ENCODE results near the gene BMP2K.

The BMP2K gene

GRCh38 chr4:78776079-78776728 is at the start of gene BMP2K:
TSS of gene BMP2K (plus strand) at chr4:78776350. CDS start at chr4:78776544, 194 bp downstream.
- peak; percentile 85 for ATAC-seq
- H3K27ac Mint-ChIP-seq, result peak within 1 kb of the TSS; percentile 91

GRCh38 chr4:78726546-78726945 is 49.6 kb upstream of the BMP2K start:
- no peaks in the 10 kb centered on the region for H3K36me3 Mint-ChIP-seq
- DNase-seq (ENCODE audit: low spot score in 2 of 2) (no peak), ATAC-seq (no peak)
- no peaks in the 10 kb centered on the region for H3K9me3 Mint-ChIP-seq
- no peak overlapping the region for H3K4me3 Mint-ChIP-seq
- H3K4me1 Mint-ChIP-seq, result no peaks in the 10 kb centered on the region
- no peak overlapping the region for H3K27ac Mint-ChIP-seq

More at GRCh38 chr4:78776079-78776728, at the start of gene BMP2K:
- peaks cover 6% of the 10 kb centered on the region for H3K4me1 Mint-ChIP-seq
- DNase-seq (ENCODE audit: low spot score in 2 of 2), result peak in 1 of 2 donors; percentile 76
- H3K4me3 Mint-ChIP-seq, result peak within 1 kb of the TSS; percentile 89
- H3K36me3 Mint-ChIP-seq, result peaks cover 15% of the 10 kb centered on the region
- H3K9me3 Mint-ChIP-seq, result no peaks in the 10 kb centered on the region

GRCh38 chr4:78732332-78733104 is 43.6 kb upstream of the BMP2K start:
- ATAC-seq, result no peak
- Mint-ChIP-seq H3K9me3 (no peaks in the 10 kb centered on the region), H3K36me3 (no peaks in the 10 kb centered on the region), H3K27ac (no peak overlapping the region), H3K4me3 (no peak overlapping the region), H3K4me1 (peaks cover 4% of the 10 kb centered on the region)
- no peak for DNase-seq (ENCODE audit: low spot score in 2 of 2)

GRCh38 chr4:78734441-78735162 is 41.5 kb upstream of the BMP2K start:
- no peak overlapping the region for H3K27ac Mint-ChIP-seq
- H3K9me3 Mint-ChIP-seq, result no peaks in the 10 kb centered on the region

GRCh38 chr4:78735697-78736096 is 40.5 kb upstream of the BMP2K start:
- Mint-ChIP-seq H3K9me3 (no peaks in the 10 kb centered on the region), H3K4me1 (peaks cover 6% of the 10 kb centered on the region), H3K27ac (no peak overlapping the region), H3K36me3 (no peaks in the 10 kb centered on the region), H3K4me3 (no peak overlapping the region)
- peak; percentile 13 for ATAC-seq
- DNase-seq (ENCODE audit: low spot score in 2 of 2), result no peak

More at GRCh38 chr4:78734441-78735162, 41.5 kb upstream of the BMP2K start:
- Mint-ChIP-seq H3K4me1 (peaks cover 6% of the 10 kb centered on the region), H3K4me3 (no peak overlapping the region), H3K36me3 (no peaks in the 10 kb centered on the region)
- no peak for ATAC-seq
- no peak for DNase-seq (ENCODE audit: low spot score in 2 of 2)

GRCh38 chr4:78737035-78737434 is 39.1 kb upstream of the BMP2K start:
- ATAC-seq (no peak), DNase-seq (ENCODE audit: low spot score in 2 of 2) (no peak)
- H3K4me1 Mint-ChIP-seq, result peaks cover 6% of the 10 kb centered on the region
- no peaks in the 10 kb centered on the region for H3K36me3 Mint-ChIP-seq
- H3K9me3 Mint-ChIP-seq, result no peaks in the 10 kb centered on the region
- H3K4me3 Mint-ChIP-seq, result no peak overlapping the region
- peak overlapping the region; percentile 51 for H3K27ac Mint-ChIP-seq

- Mint-ChIP-seq H3K9me3 (no peaks in the 10 kb centered on the region), H3K36me3 (no peaks in the 10 kb centered on the region), H3K4me1 (peaks cover 6% of the 10 kb centered on the region), H3K27ac (no peak overlapping the region), H3K4me3 (no peak overlapping the region)
- ATAC-seq (no peak), DNase-seq (ENCODE audit: low spot score in 2 of 2) (no peak)
These were observed 38.2 kb upstream of the BMP2K start for GRCh38 chr4:78737973-78738372.

GRCh38 chr4:78742300-78742699 is 33.9 kb upstream of the BMP2K start:
- H3K4me3 Mint-ChIP-seq, result no peak overlapping the region
- no peaks in the 10 kb centered on the region for H3K36me3 Mint-ChIP-seq
- ATAC-seq (no peak), DNase-seq (ENCODE audit: low spot score in 2 of 2) (no peak)
- peaks cover 3% of the 10 kb centered on the region for H3K4me1 Mint-ChIP-seq
- H3K9me3 Mint-ChIP-seq, result no peaks in the 10 kb centered on the region
- no peak overlapping the region for H3K27ac Mint-ChIP-seq

GRCh38 chr4:78747475-78747922 is 28.7 kb upstream of the BMP2K start:
- no peaks in the 10 kb centered on the region for H3K4me1 Mint-ChIP-seq
- DNase-seq (ENCODE audit: low spot score in 2 of 2) (no peak), ATAC-seq (no peak)
- no peaks in the 10 kb centered on the region for H3K36me3 Mint-ChIP-seq
- no peak overlapping the region for H3K27ac Mint-ChIP-seq
- no peaks in the 10 kb centered on the region for H3K9me3 Mint-ChIP-seq
- no peak overlapping the region for H3K4me3 Mint-ChIP-seq

GRCh38 chr4:78748381-78748780 is 27.8 kb upstream of the BMP2K start:
- Mint-ChIP-seq H3K36me3 (no peaks in the 10 kb centered on the region), H3K27ac (no peak overlapping the region), H3K4me1 (no peaks in the 10 kb centered on the region), H3K9me3 (no peaks in the 10 kb centered on the region), H3K4me3 (no peak overlapping the region)
- ATAC-seq (no peak), DNase-seq (ENCODE audit: low spot score in 2 of 2) (no peak)

GRCh38 chr4:78749258-78749971 is 26.7 kb upstream of the BMP2K start:
- H3K4me1 Mint-ChIP-seq, result no peaks in the 10 kb centered on the region
- no peak overlapping the region for H3K4me3 Mint-ChIP-seq

GRCh38 chr4:78749972-78750727 is 26.0 kb upstream of the BMP2K start:
- ATAC-seq (peak; percentile 61), DNase-seq (ENCODE audit: low spot score in 2 of 2) (no peak)
- Mint-ChIP-seq H3K4me1 (no peaks in the 10 kb centered on the region), H3K4me3 (no peak overlapping the region), H3K36me3 (no peaks in the 10 kb centered on the region), H3K27ac (no peak overlapping the region), H3K9me3 (no peaks in the 10 kb centered on the region)

More at GRCh38 chr4:78749258-78749971, 26.7 kb upstream of the BMP2K start:
- H3K36me3 Mint-ChIP-seq, result no peaks in the 10 kb centered on the region
- no peaks in the 10 kb centered on the region for H3K9me3 Mint-ChIP-seq
- ATAC-seq, result peak; percentile 78
- no peak overlapping the region for H3K27ac Mint-ChIP-seq
- DNase-seq (ENCODE audit: low spot score in 2 of 2), result no peak

- ATAC-seq, result no peak
- H3K36me3 Mint-ChIP-seq, result no peaks in the 10 kb centered on the region
- no peaks in the 10 kb centered on the region for H3K9me3 Mint-ChIP-seq
- H3K27ac Mint-ChIP-seq, result no peak overlapping the region
- H3K4me1 Mint-ChIP-seq, result no peaks in the 10 kb centered on the region
- no peak overlapping the region for H3K4me3 Mint-ChIP-seq
- DNase-seq (ENCODE audit: low spot score in 2 of 2), result no peak
These were observed 23.1 kb upstream of the BMP2K start for GRCh38 chr4:78753091-78753490.

- H3K36me3 Mint-ChIP-seq, result no peaks in the 10 kb centered on the region
- no peak overlapping the region for H3K4me3 Mint-ChIP-seq
- DNase-seq (ENCODE audit: low spot score in 2 of 2) (no peak), ATAC-seq (no peak)
- no peaks in the 10 kb centered on the region for H3K4me1 Mint-ChIP-seq
- no peak overlapping the region for H3K27ac Mint-ChIP-seq
- no peaks in the 10 kb centered on the region for H3K9me3 Mint-ChIP-seq
These were observed 21.3 kb upstream of the BMP2K start for GRCh38 chr4:78754872-78755271.

Measured in stimulated activated effector memory CD8-positive, alpha-beta T cell treated with anti-CD3 and anti-CD28 coated beads, Interleukin-12 subunit alpha, Interleukin-12 subunit beta, amount 100 ng/mL, for 72 hours (primary cell).